Muscle layer of duodenum (tissue), 2 donors: ENCODE measurements around the gene KPRP.

Source experiments
- H3K27ac ChIP-seq: one replicate; pipeline ENCODE4 v1.7.0; 2013; ENCODE audit warnings: mild to moderate bottlenecking, low read length
- H3K27me3 ChIP-seq: one replicate; pipeline ENCODE4 v1.7.0; 2013; ENCODE audit warnings: low read depth, mild to moderate bottlenecking, control low read depth, low read length
- H3K36me3 ChIP-seq, 2 donors: one replicate each; pipeline ENCODE4 v1.7.0; 2013; ENCODE audit warnings: low read length in 2 of 2, control low read depth in 1 of 2, mild to moderate bottlenecking in 1 of 2; ENCODE audit not compliant: insufficient read depth in 2 of 2, control insufficient read depth in 1 of 2
- H3K4me1 ChIP-seq, 2 donors: one replicate each; pipeline ENCODE4 v1.7.0; 2013; ENCODE audit warnings: low read length in 2 of 2, mild to moderate bottlenecking in 2 of 2, control low read depth in 1 of 2, moderate library complexity in 1 of 2; ENCODE audit not compliant: insufficient read depth in 2 of 2, control insufficient read depth in 1 of 2
- H3K4me3 ChIP-seq, 2 donors: one replicate each; pipeline ENCODE4 v1.7.0; 2013; ENCODE audit warnings: low read length in 2 of 2, low read depth in 1 of 2, mild to moderate bottlenecking in 1 of 2
- H3K9me3 ChIP-seq, 2 donors: one replicate each; pipeline ENCODE4 v1.7.0; 2013; ENCODE audit warnings: low read length in 2 of 2, control low read depth in 1 of 2, mild to moderate bottlenecking in 1 of 2; ENCODE audit not compliant: control insufficient read depth in 1 of 2
- donor health status: healthy.

KPRP gene

GRCh38 chr1:152776361-152776760, 18.5 kb downstream of the KPRP start:
- no peak overlapping the region for H3K4me3 ChIP-seq
- H3K4me1 ChIP-seq: no peaks in the 10 kb centered on the region
- H3K9me3 ChIP-seq: peaks cover 0 to 3% of the 10 kb centered on the region in 2 donors
- no peak overlapping the region for H3K27ac ChIP-seq
- H3K27me3 ChIP-seq: no peaks in the 10 kb centered on the region
- H3K36me3 ChIP-seq: no peaks in the 10 kb centered on the region

GRCh38 chr1:152777510-152778137, 19.8 kb downstream of the KPRP start:
- H3K4me1 ChIP-seq: no peaks in the 10 kb centered on the region
- no peak overlapping the region for H3K4me3 ChIP-seq
- no peaks in the 10 kb centered on the region for H3K36me3 ChIP-seq
- no peak overlapping the region for H3K27ac ChIP-seq
- H3K9me3 ChIP-seq: peaks cover 0 to 3% of the 10 kb centered on the region in 2 donors
- no peaks in the 10 kb centered on the region for H3K27me3 ChIP-seq

GRCh38 chr1:152783095-152783494, 25.3 kb downstream of the KPRP start:
- no peaks in the 10 kb centered on the region for H3K36me3 ChIP-seq
- H3K27ac ChIP-seq: no peak overlapping the region
- H3K27me3 ChIP-seq: no peaks in the 10 kb centered on the region
- H3K4me3 ChIP-seq: no peak overlapping the region
- no peaks in the 10 kb centered on the region for H3K4me1 ChIP-seq
- no peaks in the 10 kb centered on the region for H3K9me3 ChIP-seq

GRCh38 chr1:152786077-152786476, 28.3 kb downstream of the KPRP start, which contains the start of gene LCE1E:
LCE1E (plus strand) TSS chr1:152786257; CDS start chr1:152787300, 1,043 bp downstream.
- no peak within 1 kb of the TSS for H3K4me3 ChIP-seq
- H3K36me3 ChIP-seq: no peaks in the 10 kb centered on the region
- H3K27me3 ChIP-seq: no peaks in the 10 kb centered on the region
- H3K9me3 ChIP-seq: no peaks in the 10 kb centered on the region
- no peaks in the 10 kb centered on the region for H3K4me1 ChIP-seq
- H3K27ac ChIP-seq: no peak within 1 kb of the TSS

- Histone ChIP-seq H3K4me1 (no peaks in the 10 kb centered on the region), H3K36me3 (no peaks in the 10 kb centered on the region), H3K27ac (no peak overlapping the region), H3K9me3 (no peaks in the 10 kb centered on the region), H3K4me3 (no peak overlapping the region), H3K27me3 (no peaks in the 10 kb centered on the region)
These were observed 37.9 kb downstream of the KPRP start for GRCh38 chr1:152795686-152796085.

GRCh38 chr1:152796421-152796820, 38.6 kb downstream of the KPRP start, which contains the start of gene LCE1D:
LCE1D (plus strand) TSS chr1:152796721; CDS start chr1:152797795, 1,074 bp downstream.
- Histone ChIP-seq H3K36me3 (no peaks in the 10 kb centered on the region), H3K4me3 (no peak within 1 kb of the TSS), H3K27me3 (no peaks in the 10 kb centered on the region), H3K9me3 (no peaks in the 10 kb centered on the region), H3K4me1 (no peaks in the 10 kb centered on the region), H3K27ac (no peak within 1 kb of the TSS)

- Histone ChIP-seq H3K27ac (no peak overlapping the region), H3K27me3 (no peaks in the 10 kb centered on the region), H3K36me3 (no peaks in the 10 kb centered on the region), H3K4me3 (no peak overlapping the region), H3K4me1 (no peaks in the 10 kb centered on the region), H3K9me3 (no peaks in the 10 kb centered on the region)
These were observed 43.5 kb downstream of the KPRP start for GRCh38 chr1:152801333-152801732.

- Histone ChIP-seq H3K4me1 (no peaks in the 10 kb centered on the region), H3K4me3 (no peak within 1 kb of the TSS), H3K27me3 (no peaks in the 10 kb centered on the region), H3K36me3 (no peaks in the 10 kb centered on the region), H3K27ac (no peak within 1 kb of the TSS), H3K9me3 (no peaks in the 10 kb centered on the region)
These were observed 48.8 kb downstream of the KPRP start, which contains the start of gene LCE1C for GRCh38 chr1:152806576-152806975. LCE1C (minus strand) TSS chr1:152806651; CDS start chr1:152805478, 1,173 bp downstream.

- Histone ChIP-seq H3K4me3 (no peak overlapping the region), H3K27me3 (no peaks in the 10 kb centered on the region), H3K4me1 (no peaks in the 10 kb centered on the region)
These were observed 53.2 kb downstream of the KPRP start for GRCh38 chr1:152811050-152811449.

More at GRCh38 chr1:152811050-152811449, 53.2 kb downstream of the KPRP start:
- Histone ChIP-seq H3K9me3 (no peaks in the 10 kb centered on the region), H3K36me3 (no peaks in the 10 kb centered on the region), H3K27ac (no peak overlapping the region)
